Limb (tissue), 2 donors: ENCODE results near the gene PFDN4.

Source experiments
- DNase-seq, 2 donors: peaks; one replicate each; pipeline ENCODE4 v3.0.0-alpha.2; 2016; ENCODE audit errors: extremely low spot score in 2 of 2

PFDN4 gene, protein sequence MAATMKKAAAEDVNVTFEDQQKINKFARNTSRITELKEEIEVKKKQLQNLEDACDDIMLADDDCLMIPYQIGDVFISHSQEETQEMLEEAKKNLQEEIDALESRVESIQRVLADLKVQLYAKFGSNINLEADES

DNA sequence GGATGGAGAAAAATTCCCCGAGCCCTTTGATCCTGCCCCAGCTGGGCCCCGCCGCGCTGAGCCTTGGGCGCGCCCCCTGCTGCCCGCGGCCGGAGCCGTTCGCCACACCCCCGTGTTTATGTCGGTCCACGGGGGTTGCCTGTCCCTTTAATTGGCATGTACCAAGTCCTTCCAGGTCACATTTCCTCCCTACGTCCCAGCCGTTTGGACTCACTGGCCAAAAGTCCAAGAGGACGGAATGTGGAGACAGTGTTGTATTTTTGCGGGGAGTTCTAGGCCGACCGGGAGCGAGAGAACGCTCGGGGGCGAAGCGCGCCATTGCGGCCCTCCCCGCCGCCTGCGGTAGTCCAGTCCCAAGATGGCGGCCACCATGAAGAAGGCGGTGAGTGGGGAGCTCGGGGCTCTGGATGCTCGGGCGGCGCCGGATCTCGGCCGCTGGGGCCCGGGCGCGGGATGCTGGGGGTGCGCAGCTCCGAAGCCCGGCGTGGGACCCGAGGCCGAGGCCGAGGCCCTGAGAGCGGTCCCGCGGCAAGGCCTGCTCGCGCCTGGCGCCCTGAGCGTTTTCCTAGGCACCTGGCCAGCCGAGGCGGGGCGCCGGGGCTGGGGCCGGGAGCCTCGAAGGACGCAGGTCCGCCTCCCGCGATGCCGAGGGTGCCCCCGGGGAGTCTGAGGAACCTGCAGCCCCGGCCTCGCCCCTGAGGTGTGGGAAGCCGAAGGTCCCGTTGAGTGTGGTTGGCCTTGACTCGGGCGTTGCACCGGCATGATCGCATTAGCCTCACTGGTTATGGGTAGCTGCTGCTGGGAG lies at the start of gene PFDN4:
Gene PFDN4, plus strand, starts transcription at position 345 of the 805 bp plus-strand sequence. Its CDS starts 14 bp downstream, at position 359.
- DNase-seq = peak; percentile 89 to 91

DNA sequence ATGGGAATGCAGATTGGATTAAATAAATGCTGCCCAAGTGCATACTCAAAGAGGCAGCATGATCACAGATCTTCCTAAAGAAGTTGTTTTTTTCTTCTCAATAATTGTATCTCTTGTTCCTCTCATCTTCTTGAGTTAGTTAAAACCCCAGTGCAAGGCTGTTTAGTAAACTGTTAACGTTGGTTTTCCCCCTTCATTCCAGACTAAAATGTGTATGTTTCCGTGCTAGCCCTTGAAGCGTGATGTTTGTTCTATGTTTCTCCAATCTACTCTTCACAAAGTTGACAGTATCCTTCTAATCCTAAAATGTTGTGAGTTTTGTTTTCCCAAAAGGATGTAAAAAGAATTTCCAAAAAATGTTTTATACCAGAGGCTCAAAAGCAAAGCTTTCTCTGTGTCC lies 49.7 kb upstream of the PFDN4 start:
- no peak for DNase-seq

DNA sequence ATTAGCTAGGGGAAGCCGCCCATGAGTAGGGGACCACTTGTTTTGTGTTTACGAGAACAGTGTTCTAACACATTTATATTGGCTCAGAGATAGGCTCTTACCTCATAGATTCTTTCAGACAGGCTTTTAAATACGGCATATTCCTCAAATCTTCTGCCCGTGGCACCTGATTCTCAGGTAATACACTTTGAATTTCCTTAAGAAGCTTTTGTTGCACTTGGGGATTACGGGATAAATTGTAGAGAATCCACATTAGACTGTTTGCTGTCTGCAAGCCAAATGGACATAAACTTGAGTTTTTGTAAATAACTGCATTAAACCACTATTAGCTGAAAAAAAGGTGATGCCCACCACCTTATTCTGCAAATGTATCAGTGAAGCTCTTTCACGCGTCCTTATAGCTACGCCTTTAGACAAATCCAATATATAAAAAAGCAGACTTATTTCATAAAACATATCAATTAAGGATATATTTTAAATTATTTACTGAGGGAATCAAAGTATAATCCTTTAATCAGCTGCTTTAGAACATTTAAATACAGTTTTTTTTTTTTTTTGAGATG lies 49.0 kb upstream of the PFDN4 start:
- DNase-seq = no peak

DNA sequence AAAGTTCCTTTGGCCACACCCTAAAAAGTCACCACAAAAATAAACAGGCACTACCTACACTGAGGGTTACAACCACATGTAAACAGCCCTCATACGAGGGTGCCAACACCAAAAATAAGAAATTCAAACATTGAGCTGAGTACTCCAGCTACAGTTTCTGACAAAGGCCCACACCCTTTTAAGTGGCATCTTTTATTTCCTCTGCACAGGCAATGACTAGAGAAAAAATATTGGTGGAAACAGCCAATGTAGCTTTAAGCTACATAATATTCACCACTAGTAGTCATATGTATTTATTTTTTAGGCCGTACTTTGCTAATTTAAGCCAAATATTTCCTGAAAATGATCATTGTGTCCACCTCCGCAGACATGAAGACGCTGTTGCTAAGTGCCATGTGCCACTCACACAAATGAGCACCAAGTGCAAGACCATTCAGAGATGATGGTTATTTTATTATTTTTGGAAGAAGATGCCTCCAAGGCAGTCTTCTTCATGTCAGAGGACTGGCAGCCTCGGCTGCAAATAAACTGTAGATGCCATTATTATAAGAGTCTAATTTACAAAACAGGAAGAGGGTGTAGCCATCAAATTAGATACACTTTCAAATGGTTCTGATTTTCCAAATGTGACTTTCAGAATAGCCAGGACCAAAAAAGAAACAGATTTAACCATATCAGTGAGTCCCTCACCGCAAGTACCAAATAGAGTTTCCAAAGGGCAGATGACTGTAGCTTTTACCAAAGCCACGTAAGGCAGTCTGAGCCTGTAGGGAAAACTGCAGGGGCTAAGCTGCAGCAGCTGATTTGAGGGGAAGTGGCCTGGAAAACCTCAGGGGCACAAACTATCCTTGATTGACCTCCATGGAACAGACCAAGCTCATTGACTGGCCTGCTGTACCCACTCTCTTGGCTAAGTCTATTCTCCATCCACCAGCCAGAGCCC lies 47.6 kb upstream of the PFDN4 start:
- no peak for DNase-seq

DNA sequence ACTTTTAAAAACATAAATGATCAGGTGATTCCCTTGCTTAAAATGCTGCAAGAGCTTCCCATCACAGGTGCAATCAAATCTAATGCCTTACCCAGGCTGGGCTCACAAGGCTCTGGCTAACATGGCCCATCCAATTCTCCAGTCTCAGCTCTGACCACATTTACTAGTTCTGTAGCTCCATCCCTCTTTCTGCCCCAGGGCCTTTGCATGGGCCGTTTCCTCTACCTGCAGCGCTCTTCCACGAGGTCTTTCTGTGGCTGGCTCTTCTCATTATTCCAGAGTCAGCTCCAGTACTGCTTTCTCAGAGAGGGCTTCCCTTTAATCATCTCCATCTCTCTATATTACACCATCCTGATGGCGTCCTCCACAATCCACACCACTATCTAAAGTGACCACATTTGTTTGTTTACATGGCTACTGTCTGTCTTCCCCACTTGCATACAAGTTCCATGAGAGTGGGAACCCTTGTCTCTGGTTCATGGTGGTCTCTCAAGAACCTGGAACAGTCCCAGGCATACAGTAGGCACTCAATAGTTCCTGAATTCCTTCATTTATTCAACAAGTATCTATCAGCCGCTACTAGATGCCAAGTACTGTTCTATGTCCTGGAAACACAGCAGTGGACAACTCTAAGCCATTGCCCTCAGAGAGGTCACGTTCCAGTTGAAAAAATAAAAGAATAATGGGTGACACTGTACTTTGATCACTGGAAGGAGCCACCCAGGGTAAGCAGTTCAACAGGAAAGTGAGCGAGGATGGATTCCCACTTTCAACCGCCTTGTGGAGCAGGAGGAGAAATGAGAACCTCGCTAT lies 46.7 kb upstream of the PFDN4 start:
- DNase-seq = no peak

DNA sequence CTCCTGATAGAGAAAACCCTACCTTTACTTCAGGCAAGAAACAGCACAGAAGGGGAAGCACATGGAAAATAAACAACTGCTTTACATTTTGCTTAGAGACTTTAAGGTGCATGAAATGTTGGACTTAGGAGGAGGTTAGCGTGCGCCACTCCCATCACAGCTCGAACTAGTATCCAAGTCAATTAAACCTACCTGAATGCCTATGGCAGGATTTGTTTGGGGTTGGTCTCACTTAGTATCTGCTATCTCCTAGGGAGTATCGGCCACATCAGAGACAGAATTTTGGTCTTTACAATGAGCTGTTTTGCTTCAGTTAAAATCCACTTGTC lies 46.1 kb upstream of the PFDN4 start:
- no peak for DNase-seq

DNA sequence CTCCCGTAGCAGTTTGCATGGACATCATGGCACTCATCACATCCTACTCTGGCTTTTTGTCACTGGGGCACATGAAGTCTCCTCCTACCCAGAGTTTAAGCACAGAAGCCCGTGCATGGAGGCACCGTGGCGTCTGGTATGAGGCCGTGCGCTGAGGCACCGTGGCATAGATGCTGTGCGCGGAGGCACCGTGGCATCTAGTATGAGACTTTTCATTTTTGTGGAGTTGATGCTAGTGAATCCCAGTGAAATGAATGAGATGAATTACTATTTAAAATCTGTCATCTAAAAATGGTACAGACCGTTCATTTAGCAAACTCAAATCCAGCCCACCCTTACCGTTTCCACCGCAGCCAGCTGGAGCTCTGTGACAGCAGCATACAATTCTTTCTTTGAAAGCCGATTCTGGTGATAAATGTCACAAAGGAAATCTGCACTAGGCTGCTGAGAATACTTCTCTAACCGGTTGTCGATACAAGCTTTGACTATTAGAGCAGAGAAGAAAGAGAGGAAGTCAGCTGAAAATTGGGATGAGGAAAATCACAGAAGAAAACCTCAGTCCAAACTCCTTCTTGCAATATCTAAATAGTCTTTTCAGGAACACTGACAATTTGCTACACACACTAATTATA lies 45.4 kb upstream of the PFDN4 start:
- no peak for DNase-seq

DNA sequence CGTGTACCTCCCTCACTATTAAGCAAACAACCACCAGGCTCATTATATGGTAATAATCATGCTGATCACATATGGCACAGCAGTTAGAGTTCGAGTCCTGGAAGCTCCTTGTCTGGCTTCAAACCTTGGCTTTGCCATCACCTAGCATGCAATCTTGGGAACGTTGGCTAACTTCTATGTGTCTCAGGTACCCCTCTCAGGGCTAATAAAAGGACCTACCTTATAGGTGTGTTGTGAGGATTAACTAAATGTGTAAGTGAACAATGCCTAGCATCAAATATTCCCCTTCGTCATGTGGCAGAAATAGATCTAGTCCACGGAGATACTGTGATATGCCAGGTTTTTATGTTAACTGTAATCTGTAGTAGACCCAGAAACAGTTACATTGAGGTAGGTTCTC lies 44.5 kb upstream of the PFDN4 start:
- DNase-seq = no peak

DNA sequence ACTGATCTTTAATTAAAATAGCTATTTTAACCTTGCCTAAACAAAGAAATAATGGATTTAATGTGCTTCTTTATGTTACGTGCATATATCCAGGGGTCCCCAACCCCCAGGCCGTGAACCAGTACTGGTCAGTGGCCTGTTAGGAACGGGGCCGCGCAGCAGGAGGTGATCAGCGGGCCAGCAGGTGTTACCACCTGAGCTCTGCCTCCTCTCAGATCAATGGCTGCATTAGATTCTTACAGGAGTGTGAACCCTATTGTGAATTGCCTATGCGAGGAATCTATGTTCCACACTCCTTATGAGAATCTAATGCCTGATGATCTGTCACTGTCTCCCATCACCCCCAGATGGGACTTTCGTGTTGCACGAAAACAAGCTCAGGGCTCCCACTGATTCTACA lies 42.9 kb upstream of the PFDN4 start:
- no peak for DNase-seq

DNA sequence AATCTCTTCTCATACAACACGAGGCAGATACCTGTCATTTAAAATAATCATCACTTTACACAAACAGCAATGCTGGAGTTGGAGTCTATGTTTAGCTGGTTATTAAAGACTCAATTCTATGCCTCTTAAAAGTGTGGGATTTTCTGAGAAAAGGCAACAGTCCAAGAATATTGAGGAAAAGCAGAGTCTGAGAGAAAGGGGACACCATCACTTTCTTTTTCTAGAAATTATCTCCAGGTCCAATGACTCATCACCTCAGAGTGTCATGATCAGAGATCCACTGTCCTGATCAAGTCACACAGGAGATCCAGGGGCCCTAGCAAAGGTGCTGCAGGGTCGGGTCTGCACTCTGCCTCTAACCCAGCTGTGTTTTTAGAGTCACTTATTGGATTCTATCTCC lies 42.1 kb upstream of the PFDN4 start:
- DNase-seq = no peak

DNA sequence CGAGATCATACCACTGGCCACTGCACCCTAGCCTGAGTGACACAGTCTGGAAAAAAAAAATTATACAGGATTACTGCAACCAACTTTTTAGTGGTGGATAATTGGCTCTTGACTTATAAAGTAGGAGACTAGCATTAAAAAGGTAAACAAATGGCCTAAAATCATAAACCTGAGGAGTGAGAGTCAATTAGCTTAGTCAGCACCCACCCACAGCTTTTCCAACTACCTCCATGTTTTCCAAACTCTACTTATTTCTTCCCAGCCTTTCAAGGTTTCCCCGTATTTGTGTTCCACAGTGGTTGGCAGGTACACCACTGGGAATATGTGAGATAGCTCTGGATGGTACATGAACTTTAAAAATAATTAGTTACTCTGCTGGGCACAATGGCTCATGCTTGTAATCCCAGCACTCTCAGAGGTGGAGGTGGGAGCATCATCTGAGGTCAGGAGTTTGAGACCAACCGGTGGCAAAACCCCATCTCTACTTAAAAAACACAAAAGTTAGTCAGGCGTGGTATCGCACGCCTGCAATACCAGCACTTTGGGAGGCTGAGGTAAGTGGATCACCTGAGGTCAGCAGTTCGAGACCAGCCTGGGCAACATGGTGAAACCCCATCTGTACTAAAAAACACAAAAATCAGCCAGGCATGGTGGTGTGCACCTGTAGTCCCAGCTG lies 40.8 kb upstream of the PFDN4 start:
- no peak for DNase-seq

DNA sequence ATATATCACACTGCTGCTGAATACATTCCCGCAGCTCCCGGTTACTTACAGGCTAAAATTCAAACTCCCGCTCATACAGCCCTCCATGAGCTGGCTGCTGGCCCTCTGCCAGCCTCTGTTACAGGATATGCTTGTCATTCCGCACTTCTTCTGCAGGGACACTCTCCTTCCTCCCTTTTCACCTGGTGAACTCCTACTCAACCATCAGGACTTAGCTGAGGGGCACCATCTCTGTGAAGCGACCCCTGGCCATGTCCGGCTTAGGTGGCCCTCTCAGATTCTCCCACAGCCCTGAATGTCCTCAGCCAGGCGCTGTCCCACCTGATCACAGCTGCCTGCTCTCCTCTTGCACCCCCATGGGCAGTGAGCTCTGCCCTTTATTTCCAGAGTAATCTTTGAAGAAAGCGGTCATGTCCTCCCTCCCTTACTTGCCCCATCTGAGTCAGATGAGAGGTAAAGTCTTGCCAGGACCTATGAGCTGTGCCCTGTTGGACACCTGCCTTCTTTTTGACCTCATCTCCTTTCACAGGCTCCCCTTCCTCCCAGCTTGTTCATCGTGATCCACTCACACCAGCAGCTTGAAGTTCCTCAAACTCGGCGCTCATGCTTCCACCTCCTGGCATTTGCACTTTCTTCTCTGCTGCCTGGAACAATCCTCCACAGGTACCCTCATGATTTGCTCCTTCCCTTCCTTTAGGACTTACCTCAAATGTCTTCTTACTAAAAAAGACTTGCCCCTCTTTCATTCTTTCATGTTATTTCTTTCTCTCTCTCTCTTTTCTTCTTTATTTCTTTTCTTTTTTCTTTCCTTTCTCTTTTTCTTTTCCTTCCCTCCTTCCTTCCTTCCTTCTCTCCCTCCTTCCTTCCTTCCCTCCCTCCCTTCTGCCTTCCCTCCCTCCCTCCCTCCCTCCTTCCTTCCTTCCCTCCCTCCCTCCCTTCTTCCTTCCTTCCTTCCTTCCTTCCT lies 39.7 kb upstream of the PFDN4 start:
- DNase-seq = no peak

DNA sequence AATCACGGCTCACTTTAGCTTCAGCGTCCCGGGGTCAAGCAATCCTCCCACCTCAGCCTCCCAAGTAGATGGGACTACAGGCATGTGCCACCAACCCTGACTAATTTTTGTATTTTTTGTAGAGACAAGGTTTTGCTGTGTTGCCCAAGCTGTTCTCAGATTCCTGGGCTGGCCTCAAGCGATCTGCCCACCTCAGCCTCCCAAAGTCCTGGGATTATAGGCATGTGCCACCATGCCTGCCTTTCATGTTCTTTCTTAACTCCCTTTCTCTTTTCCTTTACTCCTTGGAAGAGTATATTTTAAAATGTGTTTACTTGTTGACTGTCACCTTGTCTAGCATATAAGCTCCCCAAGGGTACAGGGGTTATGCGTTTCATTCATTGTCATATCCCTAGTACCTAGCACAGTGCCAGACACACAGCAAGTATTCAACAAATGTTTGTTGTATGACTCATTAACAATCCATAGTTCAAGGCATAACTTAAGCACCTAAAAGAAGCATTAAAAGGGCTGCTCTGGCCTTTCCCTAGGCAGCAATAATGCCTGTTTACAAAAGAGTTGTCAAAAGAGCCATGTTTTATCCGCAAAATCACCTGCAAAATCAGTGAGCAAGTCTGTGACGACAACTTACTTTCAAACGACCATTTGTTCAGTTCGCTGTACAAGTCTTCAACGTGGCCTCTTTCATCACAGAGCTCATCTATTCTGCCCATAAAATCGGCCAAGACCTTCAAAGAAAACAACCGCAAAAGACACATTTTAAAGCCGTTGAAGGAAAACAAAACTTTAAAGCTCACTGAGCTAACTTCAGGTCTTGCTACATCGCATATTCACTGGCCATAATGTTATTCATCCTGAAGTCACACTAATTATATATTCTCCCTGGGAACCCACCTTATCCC lies 38.7 kb upstream of the PFDN4 start:
- no peak for DNase-seq

DNA sequence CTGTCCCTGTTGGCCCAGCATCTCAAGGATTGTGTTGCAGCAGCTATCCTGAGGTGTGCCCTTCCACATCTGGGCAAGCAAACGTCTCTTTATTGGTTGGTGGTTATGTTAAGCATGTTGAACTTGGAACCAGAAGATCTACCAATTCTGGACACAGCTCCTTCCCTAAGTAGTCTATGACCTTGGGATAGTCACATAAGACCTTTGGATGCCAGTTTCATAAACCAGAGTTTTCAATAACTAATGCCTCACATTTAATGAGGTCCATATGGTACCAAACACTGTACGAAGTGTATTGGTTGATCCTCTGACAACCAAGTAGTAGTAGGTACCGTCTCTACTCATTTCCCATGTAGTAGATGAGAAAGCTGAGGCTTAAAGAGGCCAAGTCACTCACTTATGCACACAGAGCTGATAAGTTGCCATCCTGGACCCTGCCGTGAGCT lies 37.8 kb upstream of the PFDN4 start:
- DNase-seq = no peak

DNA sequence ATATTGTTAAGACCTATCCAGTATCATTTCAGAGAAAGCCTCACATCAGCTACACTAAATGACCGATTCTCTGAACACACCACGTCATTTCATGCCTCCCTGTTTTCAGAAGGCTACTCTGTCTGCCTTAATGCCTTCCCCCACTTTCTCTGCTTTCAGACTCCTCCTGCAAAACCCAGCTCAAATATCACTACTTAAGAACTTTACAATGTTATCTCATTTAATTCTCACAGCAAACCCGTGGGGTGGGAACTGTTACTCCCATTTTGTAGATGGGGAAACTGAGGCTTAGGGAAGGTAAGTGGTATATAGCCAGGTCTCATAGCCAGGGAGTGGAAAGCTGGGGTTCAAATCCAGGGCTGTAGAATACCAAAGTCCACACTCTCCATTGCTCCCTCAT lies 36.9 kb upstream of the PFDN4 start:
- no peak for DNase-seq

DNA sequence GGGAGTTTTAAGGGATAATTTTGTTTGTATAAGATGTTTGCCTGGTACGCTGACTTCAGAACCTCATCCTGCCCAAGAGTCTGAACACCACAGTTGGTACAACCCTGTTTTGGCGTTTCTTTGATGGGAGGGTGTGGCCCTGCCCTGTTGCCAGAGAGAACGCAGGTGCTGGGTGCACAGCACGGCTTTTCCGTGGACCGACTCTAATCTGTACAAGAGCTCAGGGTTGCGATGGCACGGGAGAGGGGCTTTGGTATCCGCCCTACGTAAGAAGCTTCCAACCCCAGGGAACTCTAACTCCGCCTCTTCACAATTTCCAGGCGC lies 35.4 kb upstream of the PFDN4 start:
- DNase-seq = no peak

DNA sequence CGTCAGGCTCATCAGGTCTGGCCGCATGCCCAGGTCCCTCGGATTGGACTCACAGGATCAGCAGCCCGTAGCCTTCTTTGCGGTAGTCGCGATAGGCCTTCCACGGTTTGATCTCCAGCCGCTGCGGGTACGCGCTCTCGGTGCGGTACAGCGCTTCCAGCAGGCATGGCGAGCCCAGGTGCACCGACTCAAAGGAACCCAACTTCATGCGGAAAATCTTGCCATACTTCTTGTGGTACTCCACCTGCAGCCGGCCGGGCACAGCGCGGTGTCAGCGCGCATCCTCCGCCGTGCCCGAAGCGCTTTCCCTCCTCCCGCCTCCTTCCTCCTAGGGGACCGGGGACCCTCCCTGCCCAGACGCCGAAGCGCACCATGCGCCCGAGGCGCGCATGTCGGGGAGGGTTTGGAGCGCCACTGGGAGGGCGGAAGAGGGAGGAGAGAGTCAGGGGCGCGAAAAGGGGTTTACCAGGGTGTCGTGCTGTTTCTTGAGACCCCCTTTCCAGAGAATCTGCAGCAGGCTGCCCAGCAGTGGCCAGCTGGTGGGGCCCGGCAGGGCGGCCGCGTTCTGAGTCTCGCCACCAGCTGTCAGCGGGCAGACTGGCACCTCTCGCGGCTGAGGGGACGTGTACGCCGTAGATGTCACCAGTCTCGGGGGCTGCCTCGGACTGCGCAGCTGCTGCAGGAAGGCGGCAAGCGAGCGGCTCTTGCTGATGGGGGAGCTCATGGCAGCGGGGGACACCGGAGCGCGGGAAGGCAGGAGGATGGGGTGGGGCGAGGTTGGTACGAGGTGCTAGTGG lies 34.8 kb upstream of the PFDN4 start:
- DNase-seq = peak; percentile 17 to 68
